Caki2 (cell line): Measurements from ENCODE around the gene PPP1R12B. TPM values are rescaled to one million over a fixed set of nuclear protein-coding genes. Genes with fewer than 3 reads are reported as not detected.
"Not testable (repeated sequence)": the region's sequence is repeated elsewhere in the genome, so short reads cannot be mapped to it uniquely, and the experiment has no call there.

Experiments
- DNase-seq: peaks from one replicate; pipeline ENCODE4 v3.0.0-alpha.2; 2015; ENCODE audit warnings: low read depth
- in situ Hi-C: cut with HindIII; loops from 2 replicates; pipeline ENCODE4 v1.10.0; 2016; ENCODE audit warnings: low sequenced_read_pairs, low pct_unique_long_range_greater_than_20kb, mixed read lengths
- total RNA-seq: library from RNA; depleted of rRNA; stranded (reverse); fragments of >200 nt; shearing (Covaris generic); gene quantifications from 2 replicates; pipeline ENCODE4 v1.2.3, GENCODE V29; 2014; ENCODE audit warnings: low replicate concordance

PPP1R12B gene
- total RNA-seq, 1 experiment from 2014 or later, result 14.8 TPM

DNA sequence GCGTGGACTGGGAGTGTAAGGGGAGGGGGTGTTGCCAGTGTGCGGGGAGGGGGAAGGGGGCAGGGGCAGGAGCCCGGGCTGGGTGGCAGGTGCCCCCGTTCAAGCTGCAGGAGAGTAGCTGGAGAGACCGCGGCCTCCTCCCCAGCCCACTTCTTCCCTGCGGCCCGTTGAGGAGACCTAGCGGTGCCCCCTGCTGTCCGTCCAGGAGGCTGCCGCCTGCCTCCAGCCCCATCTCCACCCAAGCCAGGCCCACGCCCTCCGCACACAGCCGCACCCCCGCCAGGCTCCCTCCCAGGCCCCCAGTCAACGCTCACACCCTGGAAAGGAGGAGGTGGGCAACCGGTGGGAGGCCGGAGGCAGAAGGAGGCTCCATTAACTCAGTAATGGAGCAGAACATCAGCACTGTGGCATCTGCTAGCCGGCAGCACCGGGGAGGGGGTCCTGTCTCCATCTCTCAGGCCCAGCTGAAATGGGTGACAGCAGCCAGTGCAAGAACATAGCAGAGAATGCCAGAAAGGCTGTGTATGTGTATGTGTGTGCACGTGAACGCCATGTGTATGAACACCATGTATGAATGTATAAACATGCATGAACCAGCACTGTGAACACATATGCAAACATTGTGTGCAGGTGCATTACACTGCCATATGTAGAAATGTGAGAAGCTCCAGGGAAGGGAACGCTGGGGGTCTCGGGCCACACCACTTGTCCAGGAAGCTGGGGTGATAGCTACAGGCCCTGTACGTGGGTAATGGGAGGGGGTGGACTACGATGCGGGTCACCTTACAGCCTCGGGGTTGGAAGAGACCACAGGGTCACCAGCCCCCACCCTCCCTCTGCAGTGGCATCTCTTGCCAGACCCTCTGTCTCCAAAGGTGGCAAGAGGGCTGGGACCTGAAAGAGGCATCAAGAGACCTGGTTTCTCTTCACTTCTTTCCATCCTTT, 277.2 kb downstream of the PPP1R12B start:
- in situ Hi-C loops, result no loop called here
- DNase-seq, result peak; percentile 38

DNA sequence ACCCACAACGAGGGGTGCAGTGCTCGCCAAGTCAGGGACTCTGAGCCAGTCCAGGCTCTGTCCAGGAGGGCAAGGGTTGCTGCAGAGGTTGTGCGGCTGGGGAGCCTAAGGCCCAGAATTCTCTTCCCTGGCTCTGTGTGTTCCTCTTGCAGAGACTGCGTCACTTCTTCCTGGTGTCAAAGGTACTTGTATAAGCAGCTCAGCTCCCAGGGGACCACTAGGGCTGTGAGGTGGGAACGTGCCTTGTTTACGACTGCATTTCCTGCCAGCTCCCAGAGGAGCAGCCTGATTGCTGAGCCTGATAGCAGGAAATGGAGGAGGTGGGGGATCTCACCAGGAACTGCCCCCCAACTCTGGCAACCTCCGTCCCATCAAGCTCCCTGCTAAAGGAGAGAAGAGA, 278.5 kb downstream of the PPP1R12B start:
- DNase-seq, in situ Hi-C loops: not testable (repeated sequence)

DNA sequence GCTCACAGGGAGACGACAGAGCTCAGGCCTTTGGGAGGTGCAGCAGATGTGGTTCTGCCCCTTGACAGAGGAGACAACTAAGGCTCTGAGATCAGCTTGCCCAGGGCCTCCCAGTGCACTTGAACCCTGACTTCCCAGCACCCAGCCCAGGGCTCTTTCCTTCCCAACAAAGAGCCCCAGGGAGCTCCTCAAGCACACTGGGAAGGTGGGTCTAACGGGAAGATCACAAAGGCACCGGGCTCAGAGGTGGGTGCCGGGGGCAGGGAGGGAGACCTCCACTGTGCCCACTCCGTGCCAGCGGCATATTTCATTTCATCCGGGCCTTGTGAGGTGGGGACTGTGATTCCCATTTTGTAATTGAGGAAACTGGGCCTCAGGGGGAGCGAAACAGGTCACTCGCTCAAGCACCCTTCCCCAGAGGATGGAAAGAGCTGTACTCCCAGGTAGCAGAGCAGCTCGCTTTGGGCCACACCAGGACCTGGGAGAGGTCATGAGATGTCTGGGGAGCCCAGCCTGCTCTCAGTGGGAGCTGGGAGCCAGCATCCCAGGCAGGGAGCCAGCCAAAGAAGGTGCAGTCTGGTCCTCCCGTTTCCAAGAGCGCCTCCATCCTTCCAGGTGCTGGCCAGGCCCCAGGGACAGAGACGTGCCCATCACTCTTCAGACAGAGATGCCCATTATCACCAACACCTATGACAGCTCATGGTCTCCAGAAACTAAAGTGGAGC, 279.5 kb downstream of the PPP1R12B start:
- DNase-seq, result no peak
- in situ Hi-C loops, result no loop called here

DNA sequence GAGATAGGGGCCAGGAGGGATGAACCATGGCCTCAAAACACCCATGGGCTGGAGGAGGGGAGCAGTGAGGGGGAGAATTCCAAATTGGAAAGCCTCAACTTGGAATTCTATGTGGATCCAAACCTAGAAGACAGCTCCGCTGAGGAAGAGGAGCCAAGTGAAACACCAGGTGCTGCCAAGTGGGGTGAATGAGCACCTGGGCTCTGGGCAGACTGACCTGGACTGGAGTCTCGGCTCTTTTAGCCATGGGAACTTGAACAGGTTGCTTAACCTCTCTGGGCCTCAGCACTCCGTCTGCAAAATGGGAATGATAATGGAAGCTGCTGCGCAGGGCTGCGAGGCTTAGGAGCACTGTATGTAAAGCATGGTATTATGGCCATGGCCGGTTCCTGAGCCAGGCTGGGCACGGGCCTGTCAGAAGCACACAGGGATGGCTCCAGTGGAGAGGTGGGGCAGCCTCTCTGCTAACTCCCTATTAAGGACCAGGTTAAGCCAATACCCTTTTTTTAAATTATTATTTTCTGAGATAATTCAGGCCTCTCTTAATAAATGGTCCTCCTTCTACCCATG, 280.2 kb downstream of the PPP1R12B start:
- DNase-seq, result no peak
- in situ Hi-C loops, result no loop called here

DNA sequence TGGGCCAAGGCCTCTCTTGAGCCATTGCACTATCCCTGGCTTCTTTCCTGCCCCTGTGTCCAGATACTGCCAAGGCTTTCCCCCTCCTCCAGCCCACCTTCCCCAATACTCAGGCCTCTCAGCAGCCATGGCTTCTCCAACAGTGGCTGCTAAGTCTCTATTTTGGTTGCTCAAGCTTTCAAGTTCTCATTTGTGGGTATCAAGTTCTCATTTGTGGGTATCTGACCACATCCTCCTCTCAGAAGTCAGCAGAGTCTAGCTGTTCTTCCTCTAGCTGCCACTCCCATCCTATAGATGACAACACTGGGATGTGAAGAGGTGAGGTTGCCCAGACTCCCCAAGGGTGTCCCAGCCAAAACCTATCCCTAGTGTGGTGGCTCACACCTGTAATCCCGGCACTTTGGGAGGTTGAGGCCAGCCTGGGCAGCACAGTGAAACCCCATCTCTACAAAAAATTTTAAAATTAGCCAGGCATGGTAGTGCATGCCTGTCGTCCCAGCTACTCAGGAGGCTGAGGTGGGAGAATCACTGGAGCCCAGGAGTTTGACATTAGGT, 280.8 kb downstream of the PPP1R12B start:
- in situ Hi-C loops, DNase-seq: not testable (repeated sequence)

DNA sequence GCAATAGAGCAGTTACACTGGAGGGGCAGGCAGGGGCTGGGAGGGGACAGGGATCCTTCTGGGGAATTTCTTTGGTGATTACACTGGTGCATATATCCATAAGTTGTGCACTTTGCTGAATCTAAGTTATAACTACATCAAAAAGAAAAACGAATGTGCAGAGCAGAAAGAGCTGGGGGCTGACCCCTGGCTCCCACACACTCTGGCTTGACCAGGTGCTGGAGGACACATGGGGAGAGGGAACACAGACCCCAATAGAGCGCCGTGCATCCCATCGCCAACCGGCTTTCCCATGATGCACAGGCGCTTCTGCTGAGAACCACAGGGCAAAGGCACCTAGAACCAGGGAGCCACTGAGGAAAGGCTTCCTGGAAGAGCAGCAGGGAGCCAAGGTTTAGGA, 281.6 kb downstream of the PPP1R12B start:
- in situ Hi-C loops, DNase-seq: not testable (repeated sequence)

DNA sequence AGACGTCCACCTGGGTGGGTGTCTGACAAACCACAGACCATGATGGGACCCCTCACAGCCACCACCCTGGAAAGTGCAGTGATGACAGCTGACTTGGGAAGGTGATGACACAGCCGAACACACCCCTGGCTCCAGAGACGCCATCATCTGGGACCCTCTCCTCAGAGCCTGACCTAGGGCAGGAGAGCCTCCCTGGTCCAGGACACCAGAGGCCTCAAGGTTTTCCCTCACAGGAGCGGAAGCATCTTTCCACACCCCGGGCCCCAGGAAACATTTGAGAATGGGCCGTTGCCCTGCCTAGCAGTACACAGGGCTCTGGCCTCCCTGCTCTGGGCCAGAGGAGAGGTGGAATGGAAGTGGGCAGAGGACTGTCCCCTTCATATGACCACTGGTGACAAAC, 282.0 kb downstream of the PPP1R12B start:
- in situ Hi-C loops, result no loop called here
- DNase-seq, result no peak

DNA sequence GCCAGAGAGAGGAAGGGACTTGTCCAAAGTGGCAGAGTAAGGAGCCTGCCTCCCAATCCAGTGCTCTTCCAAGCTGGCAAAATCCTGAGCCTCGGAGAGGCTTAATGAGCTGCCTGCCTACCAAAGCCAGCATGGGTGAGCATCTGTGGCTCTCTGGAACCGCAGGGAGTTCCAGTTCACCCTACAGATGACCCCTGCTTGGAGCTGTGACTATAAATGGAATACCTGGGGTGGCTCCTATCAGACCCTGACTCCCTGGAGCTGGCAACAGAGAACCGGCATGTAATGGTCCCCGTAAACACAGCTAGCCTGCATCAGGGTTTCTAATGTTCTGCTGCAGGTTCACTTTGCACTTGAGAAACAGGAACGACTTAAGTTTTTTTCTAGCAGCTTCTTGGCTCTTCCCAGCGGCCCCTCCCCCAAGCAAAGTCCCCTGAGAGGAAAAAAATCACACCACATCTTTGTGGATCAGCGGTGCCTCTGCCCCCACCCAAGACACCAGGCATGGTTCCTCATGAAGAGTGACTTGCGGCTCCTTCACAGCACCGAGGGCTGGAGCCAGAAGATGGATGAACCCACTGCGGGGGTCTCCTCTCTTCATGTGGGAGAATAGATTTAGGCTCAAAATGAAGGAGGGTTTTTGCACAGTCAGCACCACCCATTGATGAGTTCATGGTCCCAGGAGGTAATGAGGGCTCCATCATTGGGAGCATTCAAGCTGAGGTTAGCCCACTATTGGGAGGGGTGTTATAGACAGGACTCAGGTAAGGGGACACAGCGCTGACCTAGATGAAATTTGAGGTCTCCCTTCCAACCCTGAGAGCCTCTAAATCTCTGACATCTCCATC, 282.8 kb downstream of the PPP1R12B start:
- in situ Hi-C loops, result no loop called here
- DNase-seq, result no peak

DNA sequence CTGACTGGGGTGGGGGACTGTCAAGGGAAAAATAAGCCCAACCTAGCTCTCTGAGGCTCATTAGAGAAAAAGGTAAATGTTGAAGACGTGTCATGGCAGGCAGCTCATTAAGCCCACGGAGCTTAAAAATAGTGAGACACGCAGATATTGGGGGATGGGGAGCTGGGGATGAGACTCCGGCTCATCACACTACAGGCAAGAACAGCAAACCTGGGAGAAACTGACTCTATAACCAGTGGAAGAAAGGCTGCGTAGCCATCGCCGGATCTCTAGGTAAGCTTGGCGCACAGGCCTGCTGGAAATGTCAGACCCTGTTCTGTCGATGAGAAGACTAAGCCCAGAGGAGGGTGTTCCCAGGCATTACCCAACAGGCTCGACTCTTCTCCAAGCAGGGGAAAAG, 283.7 kb downstream of the PPP1R12B start:
- in situ Hi-C loops, result no loop called here
- DNase-seq, result no peak

DNA sequence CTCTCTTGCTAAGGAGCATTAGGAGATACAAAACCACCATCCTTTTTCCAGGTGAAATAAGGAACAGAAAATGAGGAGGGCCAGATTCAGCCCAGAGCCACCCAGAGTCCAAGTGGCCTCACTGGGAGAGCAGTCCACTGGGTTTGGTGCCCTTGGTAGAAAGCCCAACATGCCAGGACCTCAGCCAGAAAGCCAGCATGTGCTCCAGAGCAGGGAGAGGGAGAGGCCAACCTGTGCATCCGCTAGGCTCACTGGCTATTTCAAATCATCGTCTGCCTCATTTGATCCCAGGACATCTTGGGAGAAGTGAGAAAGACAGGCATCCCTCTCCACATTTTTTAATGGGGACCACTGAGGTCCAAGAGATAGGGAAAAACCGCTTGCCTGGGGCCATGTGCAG, 287.7 kb downstream of the PPP1R12B start:
- DNase-seq, in situ Hi-C loops: not testable (repeated sequence)

DNA sequence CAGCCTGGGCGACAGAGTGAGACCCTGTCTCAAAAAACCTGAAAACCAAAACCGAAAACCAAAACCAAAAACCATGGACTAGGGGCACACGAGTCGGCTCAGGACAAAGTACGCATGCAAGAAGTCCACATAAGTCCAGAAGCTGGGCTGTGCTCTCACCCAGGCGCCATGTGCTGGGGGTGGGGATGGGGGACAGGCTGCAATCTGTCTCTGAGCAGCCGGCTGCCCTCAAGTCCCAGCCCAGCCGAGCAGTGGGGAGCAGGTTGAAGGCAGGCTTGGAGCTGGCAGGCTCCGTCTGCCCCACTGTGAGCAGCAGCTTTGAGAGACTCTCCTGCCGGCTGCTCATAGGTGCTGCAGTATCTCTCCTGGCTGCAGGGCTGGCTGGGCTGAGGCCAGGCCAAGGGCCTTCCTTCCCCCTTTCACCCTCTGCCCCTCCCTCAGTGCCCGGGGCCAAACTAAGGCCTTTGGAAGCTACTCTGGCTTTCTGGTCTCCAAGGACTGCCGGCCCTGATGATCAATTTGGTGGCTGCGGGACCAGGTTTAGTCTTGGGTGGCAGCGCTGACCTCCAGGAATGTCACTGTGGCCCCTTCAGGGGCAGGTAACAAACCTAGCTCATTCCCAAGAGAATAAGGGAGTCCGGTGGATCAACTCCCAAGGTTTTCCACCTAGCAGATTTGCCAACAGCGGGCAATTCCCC, 289.0 kb downstream of the PPP1R12B start:
- in situ Hi-C loops, DNase-seq: not testable (repeated sequence)

DNA sequence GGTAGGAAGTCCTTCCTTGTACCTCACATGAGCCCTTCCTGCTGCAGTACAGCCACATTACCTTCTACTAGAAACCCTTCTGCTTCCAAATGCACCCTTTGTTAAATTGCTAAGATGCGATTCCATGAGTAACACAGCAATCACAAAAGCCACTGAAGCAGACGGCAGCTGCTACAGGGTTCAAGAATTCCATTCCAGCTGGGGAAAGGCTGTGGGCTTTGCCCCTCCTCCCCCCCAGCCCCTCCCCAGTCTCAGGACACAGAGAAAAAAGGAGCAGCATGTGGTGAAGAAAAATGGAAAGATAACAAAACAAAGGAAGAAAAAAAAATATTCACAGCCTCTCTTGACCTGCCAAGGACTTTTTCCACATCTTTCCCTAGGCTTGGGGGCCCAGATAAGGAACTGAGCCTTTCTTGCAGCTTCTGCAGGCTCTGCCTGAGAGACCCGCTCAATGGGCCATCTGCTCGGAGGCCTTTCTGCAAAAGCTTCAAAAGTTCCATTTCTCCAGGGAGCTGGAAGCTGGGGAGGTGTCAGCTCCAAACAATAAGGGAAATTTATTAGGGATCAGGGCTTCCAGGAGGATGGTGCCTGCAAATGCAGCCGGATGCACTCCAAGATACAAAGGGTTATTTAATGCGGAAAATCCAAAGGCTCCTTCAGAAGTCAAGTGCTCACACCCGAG, 289.7 kb downstream of the PPP1R12B start:
- DNase-seq, result no peak
- in situ Hi-C loops, result no loop called here

DNA sequence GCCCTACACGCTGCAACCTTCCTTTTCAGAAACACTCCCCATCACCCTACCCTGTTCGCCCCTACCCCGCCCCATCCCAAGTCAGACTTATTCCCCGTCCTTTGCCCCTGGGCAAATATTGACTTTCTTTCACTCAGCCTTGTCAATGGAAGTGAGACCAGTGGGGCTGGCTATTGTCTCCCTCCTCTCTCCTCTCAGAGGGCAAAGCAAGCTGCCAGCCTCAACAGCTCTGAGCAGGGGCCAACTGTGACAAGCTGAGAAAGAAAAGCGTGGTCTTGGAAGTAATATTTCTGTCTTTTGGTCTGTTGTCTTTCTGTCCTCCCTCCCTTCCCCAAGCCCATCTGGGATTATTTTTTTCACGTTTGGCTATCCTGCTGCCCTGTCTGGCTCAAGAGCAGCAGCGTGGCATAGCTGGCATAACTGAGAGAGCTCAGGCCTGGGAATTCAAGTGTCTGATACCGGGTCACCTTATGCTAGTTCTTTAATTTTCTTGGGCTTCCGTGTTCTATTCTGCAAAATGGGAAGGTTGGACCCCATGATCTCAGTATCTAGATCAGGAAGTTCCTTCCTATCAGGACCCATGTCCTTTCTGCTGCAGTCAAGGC, 290.3 kb downstream of the PPP1R12B start:
- in situ Hi-C loops, DNase-seq: not testable (repeated sequence)

DNA sequence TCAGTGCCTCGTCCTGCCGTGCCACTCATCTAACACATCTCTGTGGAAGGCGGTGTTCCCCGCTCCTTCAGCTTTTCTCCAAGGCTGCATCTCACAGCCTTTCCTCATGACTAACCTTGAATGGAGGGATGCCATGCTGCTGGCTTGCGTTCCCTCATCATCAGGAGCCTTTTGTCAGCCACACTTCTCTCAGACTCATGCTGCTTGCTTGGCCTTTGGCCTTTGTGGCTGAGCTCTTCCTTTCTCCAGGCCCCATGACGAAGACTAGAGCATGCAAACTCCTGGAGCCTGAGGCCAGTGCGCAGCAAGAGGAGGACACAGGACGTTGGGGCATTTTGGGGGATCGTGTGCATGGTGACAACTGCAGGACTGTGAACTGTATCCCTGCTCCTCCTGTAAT, 291.0 kb downstream of the PPP1R12B start:
- DNase-seq, result no peak
- in situ Hi-C loops, result no loop called here

DNA sequence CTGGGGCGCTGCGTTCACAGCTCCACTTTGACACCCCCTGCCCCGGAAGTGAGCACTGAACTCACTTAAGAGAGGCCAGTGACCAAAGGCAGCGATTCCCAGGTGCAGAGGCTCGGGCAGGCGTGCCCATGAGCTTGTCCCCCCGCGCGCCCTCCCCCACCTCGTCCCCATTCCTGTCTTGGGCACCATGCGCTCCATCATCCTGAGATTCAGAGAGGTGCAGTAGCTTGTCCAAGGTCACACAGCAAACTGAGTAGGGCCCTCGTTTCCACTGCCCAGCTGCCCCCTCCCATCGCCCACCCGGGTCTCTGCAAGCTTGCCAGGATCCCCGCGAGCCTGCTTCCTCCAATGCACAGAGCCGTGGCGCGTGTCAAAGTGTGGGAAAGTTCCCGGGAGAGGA, 293.7 kb downstream of the PPP1R12B start:
- in situ Hi-C loops, result no loop called here
- no peak for DNase-seq
